ENCODE data around the gene GABBR2. TPM values are rescaled to one million over a fixed set of nuclear protein-coding genes. Genes with fewer than 3 reads are reported as not detected.

GABBR2 gene
- total and polyA plus RNA-seq, 9 of the 15 experiments (the other 6 are each of a cell fraction or from before 2014, with no cell fraction given), result 0.15 to 1.9 (median 0.32) TPM

DNA sequence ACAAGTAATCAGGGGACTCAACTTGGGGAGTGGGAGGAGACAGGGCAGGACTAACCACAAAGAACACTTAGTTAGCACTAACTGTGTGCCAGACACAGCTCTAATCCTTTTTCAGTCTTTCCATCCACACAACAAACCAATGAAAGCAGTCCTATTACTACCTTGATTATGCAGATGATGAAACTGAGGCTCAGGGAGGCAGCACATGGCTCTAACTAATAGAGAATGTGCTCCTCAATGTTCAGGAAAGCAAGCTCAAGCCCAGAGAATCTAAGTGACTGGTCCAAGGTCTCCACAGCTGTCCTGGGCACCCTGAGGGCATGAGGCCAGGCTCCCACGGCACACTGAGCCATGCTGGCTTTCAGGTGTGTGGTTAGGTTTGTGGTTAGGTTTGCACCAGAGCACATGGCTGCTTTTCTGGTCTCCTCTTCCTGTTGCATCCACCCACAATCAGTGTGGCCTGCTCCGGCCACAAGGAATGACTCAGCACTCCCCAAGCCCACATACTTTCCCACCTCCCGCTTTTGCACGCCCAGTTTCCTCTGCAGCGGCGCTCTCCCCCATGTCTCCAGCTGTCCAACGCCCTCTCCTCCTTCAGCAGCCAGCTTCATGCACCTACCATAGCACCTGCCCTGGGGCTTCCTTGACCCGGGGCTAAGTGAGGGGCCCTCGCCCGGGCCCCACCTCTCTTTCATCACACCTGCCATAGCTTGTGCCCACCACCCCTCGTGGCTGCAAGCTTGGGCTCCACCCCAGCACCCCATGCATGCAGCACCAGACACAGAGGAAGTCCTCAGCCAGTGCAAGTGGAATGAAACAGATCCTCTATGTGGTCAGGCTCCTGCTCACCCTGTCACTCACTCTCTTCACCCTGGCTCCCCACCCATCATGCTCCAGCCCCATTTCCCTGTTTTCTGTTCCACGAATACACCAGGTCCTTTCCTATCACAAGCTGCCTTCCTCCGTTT lies 133.1 kb downstream of the GABBR2 start (continued):
- peak; percentile 96 for TF ChIP-seq NFE2L1 (tag; IDR thresholded peaks at IDR 0.05; ENCODE audit: borderline replicate concordance, low read depth)
- TF ChIP-seq KLF1 (tag; IDR thresholded peaks at IDR 0.05), result no peak
- peak; percentile 44 for TF ChIP-seq ARHGAP35 (IDR thresholded peaks at IDR 0.05; ENCODE audit: partially characterized antibody)
- no peak for TF ChIP-seq GMEB1 (CRISPR knock-in tag; IDR thresholded peaks at IDR 0.05)
- TF ChIP-seq, protein P1, sequence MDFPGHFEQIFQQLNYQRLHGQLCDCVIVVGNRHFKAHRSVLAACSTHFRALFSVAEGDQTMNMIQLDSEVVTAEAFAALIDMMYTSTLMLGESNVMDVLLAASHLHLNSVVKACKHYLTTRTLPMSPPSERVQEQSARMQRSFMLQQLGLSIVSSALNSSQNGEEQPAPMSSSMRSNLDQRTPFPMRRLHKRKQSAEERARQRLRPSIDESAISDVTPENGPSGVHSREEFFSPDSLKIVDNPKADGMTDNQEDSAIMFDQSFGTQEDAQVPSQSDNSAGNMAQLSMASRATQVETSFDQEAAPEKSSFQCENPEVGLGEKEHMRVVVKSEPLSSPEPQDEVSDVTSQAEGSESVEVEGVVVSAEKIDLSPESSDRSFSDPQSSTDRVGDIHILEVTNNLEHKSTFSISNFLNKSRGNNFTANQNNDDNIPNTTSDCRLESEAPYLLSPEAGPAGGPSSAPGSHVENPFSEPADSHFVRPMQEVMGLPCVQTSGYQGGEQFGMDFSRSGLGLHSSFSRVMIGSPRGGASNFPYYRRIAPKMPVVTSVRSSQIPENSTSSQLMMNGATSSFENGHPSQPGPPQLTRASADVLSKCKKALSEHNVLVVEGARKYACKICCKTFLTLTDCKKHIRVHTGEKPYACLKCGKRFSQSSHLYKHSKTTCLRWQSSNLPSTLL (IDR thresholded peaks at IDR 0.05), result no peak
- TF ChIP-seq ZNF589 (CRISPR knock-in tag; IDR thresholded peaks at IDR 0.05; ENCODE audit: low read depth), result 0 out of 2 replicates have a peak, but pooled peaks have one; percentile 52
- TF ChIP-seq SMAD1 (IDR thresholded peaks at IDR 0.05; ENCODE audit: low read depth, low read length, partially characterized antibody), result no peak
- TF ChIP-seq HDAC8 (tag; IDR thresholded peaks at IDR 0.05), result no peak
- TF ChIP-seq ZNF668 (CRISPR knock-in tag; IDR thresholded peaks at IDR 0.05), result peak; percentile 85
- peak; percentile 68; the same call in 1 of the 2 replicates for TF ChIP-seq ZBTB7A (IDR thresholded peaks at IDR 0.05; ENCODE audit: borderline replicate concordance, control insufficient read depth, low read depth, low read length)
- TF ChIP-seq NRF1 (conservative IDR thresholded peaks at IDR 0.05 in 1 of 2, IDR thresholded peaks at IDR 0.05 in 1 of 2), result peak; percentile 29 to 46; a peak in 2 of 4 replicates
- TF ChIP-seq STAG1 (CRISPR knock-in tag; IDR thresholded peaks at IDR 0.05; ENCODE audit: borderline replicate concordance), result no peak
- peak; percentile 35; the same call in 1 of the 2 replicates for TF ChIP-seq ZBTB2 (IDR thresholded peaks at IDR 0.05)
- TF ChIP-seq, protein P2, sequence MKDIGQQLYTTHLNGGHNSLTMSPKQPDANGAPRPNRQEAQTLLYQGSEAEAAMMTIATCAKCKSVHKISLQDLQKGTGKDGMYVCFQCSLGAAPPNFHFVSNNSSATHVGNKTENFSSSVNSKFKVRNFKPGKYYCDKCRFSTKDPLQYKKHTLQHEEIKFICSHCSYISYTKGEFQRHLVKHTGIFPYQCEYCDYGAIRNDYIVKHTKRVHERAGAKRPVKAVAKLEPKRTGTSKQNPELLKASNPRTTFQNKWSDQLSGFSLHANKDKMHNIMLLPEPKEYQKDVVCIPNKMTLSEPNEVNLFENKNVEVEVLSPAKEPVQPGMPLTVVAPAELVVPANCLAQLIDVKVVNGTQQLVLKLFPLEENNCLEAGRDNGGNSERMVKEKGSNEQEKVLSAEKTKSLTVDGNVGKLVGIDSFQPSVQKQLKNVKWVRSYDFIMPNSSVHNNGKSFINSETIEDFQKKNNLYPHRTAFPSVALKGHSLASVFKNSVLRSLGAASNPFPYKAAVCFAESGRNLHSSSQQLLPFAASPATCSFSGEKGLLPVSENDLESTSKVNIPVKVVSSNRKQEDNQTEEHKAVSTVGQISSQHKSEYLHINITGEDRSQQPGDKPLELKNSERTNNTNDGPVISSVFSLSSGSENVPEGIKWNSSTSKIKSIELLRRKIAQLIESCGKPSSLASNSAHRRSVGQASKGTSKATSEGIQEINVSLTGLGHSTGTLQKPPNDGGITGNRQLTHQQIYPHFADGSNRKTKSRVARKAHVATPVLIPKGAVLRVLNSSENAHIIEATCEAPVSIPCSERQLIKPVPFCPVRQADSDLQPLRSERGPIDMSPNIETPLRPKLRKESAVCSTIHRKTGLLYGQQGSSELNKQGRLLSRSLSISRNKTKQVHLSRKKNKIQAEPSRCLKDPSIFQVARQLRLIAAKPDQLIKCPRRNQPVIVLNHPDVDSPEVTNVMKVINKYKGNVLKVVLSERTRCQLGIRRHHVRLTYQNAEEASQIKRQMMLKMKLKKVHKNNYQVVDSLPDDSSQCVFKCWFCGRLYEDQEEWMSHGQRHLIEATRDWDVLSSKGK (CRISPR knock-in tag; IDR thresholded peaks at IDR 0.05), result no peak
- TF ChIP-seq SAFB2 (IDR thresholded peaks at IDR 0.05; ENCODE audit: borderline replicate concordance, low read depth, low read length, severe bottlenecking), result no peak
- no peak for TF ChIP-seq ZNF76 (CRISPR knock-in tag; IDR thresholded peaks at IDR 0.05; ENCODE audit: borderline replicate concordance)
- TF ChIP-seq ZNF324 (CRISPR knock-in tag; IDR thresholded peaks at IDR 0.05), result no peak
- TF ChIP-seq KAT2B (IDR thresholded peaks at IDR 0.05; ENCODE audit: low read depth, low read length), result no peak

Data from K562 (cell line).